ENCODE results near the gene CCNB2.

The CCNB2 gene

GRCh38 chr15:59116771-59117170 lies 11.8 kb downstream of the CCNB2 start:
- no peaks in the 10 kb centered on the region for H3K4me1 ChIP-seq (ENCODE audit: control insufficient read depth, insufficient read depth, low read length)
- ChIA-PET POLR2A (no interaction called here), CTCF (no interaction called here)
- H3K36me3 ChIP-seq (ENCODE audit: control insufficient read depth in 2 of 2, insufficient read depth in 1 of 2, low read length in 2 of 2) = peaks cover 56 to 86% of the 10 kb centered on the region in 2 experiments
- no peak overlapping the region for H3K4me3 ChIP-seq (ENCODE audit: low read depth, low read length)
- H3K9me3 ChIP-seq (ENCODE audit: control insufficient read depth, insufficient read depth, low read depth, low read length) = no peaks in the 10 kb centered on the region
- TF ChIP-seq ZNF624 (tag by site-specific recombination; IDR thresholded peaks at IDR 0.05) = no peak
- no peak for TF ChIP-seq ZNF174 (tag by site-specific recombination; IDR thresholded peaks at IDR 0.05)
- no peak for TF ChIP-seq ZNF610 (tag by site-specific recombination; IDR thresholded peaks at IDR 0.05; ENCODE audit: borderline replicate concordance)
- no peak for TF ChIP-seq ZBTB17 (tag by site-specific recombination; IDR thresholded peaks at IDR 0.05)
- TF ChIP-seq ZNF48 (tag by site-specific recombination; IDR thresholded peaks at IDR 0.05) = no peak
- TF ChIP-seq PRDM2 (tag by site-specific recombination; IDR thresholded peaks at IDR 0.05; ENCODE audit: borderline replicate concordance) = no peak
- no peak for TF ChIP-seq ZNF626 (tag by site-specific recombination; IDR thresholded peaks at IDR 0.05)
- no peak for TF ChIP-seq ZNF423 (tag by site-specific recombination; IDR thresholded peaks at IDR 0.05)
- TF ChIP-seq ZNF214 (tag by site-specific recombination; IDR thresholded peaks at IDR 0.05; ENCODE audit: borderline replicate concordance) = no peak
- H3K27ac ChIP-seq (ENCODE audit: extremely low read depth, low read depth, low read length) = no peak overlapping the region

GRCh38 chr15:59119625-59120024 lies 14.7 kb downstream of the CCNB2 start:
- ChIA-PET CTCF (interaction anchor here (0.6 kb wide), 1 partner anchor 24 kb away, joined by 4 read pairs; no protein-coding TSS in a partner anchor), POLR2A (no interaction called here)
- peaks cover 32 to 86% of the 10 kb centered on the region in 2 experiments for H3K36me3 ChIP-seq (ENCODE audit: control insufficient read depth in 2 of 2, insufficient read depth in 1 of 2, low read length in 2 of 2)
- no peak overlapping the region for H3K27ac ChIP-seq (ENCODE audit: extremely low read depth, low read depth, low read length)
- no peak overlapping the region for H3K4me3 ChIP-seq (ENCODE audit: low read depth, low read length)
- H3K9me3 ChIP-seq (ENCODE audit: control insufficient read depth, insufficient read depth, low read depth, low read length) = no peaks in the 10 kb centered on the region
- TF ChIP-seq ZNF548 (tag by site-specific recombination; IDR thresholded peaks at IDR 0.05) (no peak), ZBTB1 (tag by site-specific recombination; IDR thresholded peaks at IDR 0.05) (no peak), ZFHX2 (tag by site-specific recombination; conservative IDR thresholded peaks at IDR 0.05) (peak; percentile 50), ZSCAN5A (tag by site-specific recombination; IDR thresholded peaks at IDR 0.05) (no peak)
- no peaks in the 10 kb centered on the region for H3K4me1 ChIP-seq (ENCODE audit: control insufficient read depth, insufficient read depth, low read length)

GRCh38 chr15:59120937-59121336 lies 16.0 kb downstream of the CCNB2 start:
- POLR2A ChIA-PET = no interaction called here
- H3K27ac ChIP-seq (ENCODE audit: extremely low read depth, low read depth, low read length) = no peak overlapping the region
- H3K9me3 ChIP-seq (ENCODE audit: control insufficient read depth, insufficient read depth, low read depth, low read length) = no peaks in the 10 kb centered on the region
- H3K36me3 ChIP-seq (ENCODE audit: control insufficient read depth in 2 of 2, insufficient read depth in 1 of 2, low read length in 2 of 2) = peaks cover 28 to 86% of the 10 kb centered on the region in 2 experiments
- H3K4me3 ChIP-seq (ENCODE audit: low read depth, low read length) = no peak overlapping the region
- no peaks in the 10 kb centered on the region for H3K4me1 ChIP-seq (ENCODE audit: control insufficient read depth, insufficient read depth, low read length)
- CTCF ChIA-PET = no interaction called here
- TF ChIP-seq ZFP3 (tag by site-specific recombination; IDR thresholded peaks at IDR 0.05; ENCODE audit: low read depth) = no peak
- TF ChIP-seq AEBP2 (tag by site-specific recombination; IDR thresholded peaks at IDR 0.05; ENCODE audit: borderline replicate concordance) = no peak
- TF ChIP-seq ZNF701 (tag by site-specific recombination; IDR thresholded peaks at IDR 0.05) = no peak
- TF ChIP-seq ZNF623 (tag by site-specific recombination; IDR thresholded peaks at IDR 0.05) = no peak
- TF ChIP-seq PRDM4 (tag by site-specific recombination; IDR thresholded peaks at IDR 0.05) = no peak
- TF ChIP-seq SP7 (tag by site-specific recombination; IDR thresholded peaks at IDR 0.05) = no peak
- TF ChIP-seq ZNF639 (tag by site-specific recombination; IDR thresholded peaks at IDR 0.05) = no peak
